Keratinocyte (primary cell): Measurements from ENCODE around the gene GALNT14. TPM values are rescaled to one million over a fixed set of nuclear protein-coding genes. Genes with fewer than 3 reads are reported as not detected.

Experiments
- DNase-seq: peaks from one replicate; pipeline ENCODE4 v3.0.0-alpha.2; 2011; ENCODE audit warnings: low read depth, missing footprints, low spot score
- FAIRE-seq: peaks from 2 replicates; lab custom pipeline; 2011; peaks lifted over from hg19 to GRCh38; lab: Jason Lieb, UNC
- H2AFZ ChIP-seq: 2 replicates; pipeline ENCODE4 v1.6.0; 2012; ENCODE audit warnings: low read length, control low read depth, inconsistent platforms; ENCODE audit not compliant: control insufficient read depth
- H3K27ac ChIP-seq: 2 replicates; pipeline ENCODE4 v1.5.1; 2011; ENCODE audit warnings: low read length; ENCODE audit not compliant: control insufficient read depth, insufficient read depth
- H3K27me3 ChIP-seq: 3 replicates; pipeline ENCODE4 v1.6.0; 2011; ENCODE audit warnings: low read length; ENCODE audit not compliant: control insufficient read depth, insufficient read depth; ENCODE audit errors: extremely low read depth
- H3K36me3 ChIP-seq, 2 experiments: 2 replicates in 1 of 2; 3 replicates in 1 of 2; pipeline ENCODE4 v1.5.1; 2011; ENCODE audit warnings: low read length in 2 of 2, mild to moderate bottlenecking in 1 of 2; ENCODE audit not compliant: control insufficient read depth in 2 of 2, insufficient read depth in 2 of 2; ENCODE audit errors: extremely low read depth in 1 of 2
- H3K4me1 ChIP-seq: 3 replicates; pipeline ENCODE4 v1.5.1; 2011; ENCODE audit warnings: low read length; ENCODE audit not compliant: control insufficient read depth, insufficient read depth; ENCODE audit errors: extremely low read depth
- H3K4me2 ChIP-seq: 3 replicates; pipeline ENCODE4 v1.6.0; 2011; ENCODE audit warnings: low read depth, low read length; ENCODE audit not compliant: control insufficient read depth, insufficient read depth; ENCODE audit errors: extremely low read depth
- H3K4me3 ChIP-seq, 3 experiments: fragments of 200-600 bp in 1 of 3; sonication (generic) in 1 of 3; 2 replicates in 2 of 3; 3 replicates in 1 of 3; pipeline ENCODE4 v1.5.1; 2011 to 2016; ENCODE audit warnings: low read length in 3 of 3, mild to moderate bottlenecking in 3 of 3, control low read depth in 2 of 3, inconsistent platforms in 1 of 3, low read depth in 1 of 3, mixed read lengths in 1 of 3, mixed run types in 1 of 3, moderate library complexity in 1 of 3; ENCODE audit not compliant: control insufficient read depth in 2 of 3, insufficient read depth in 2 of 3; ENCODE audit errors: extremely low read depth in 1 of 3
- H3K79me2 ChIP-seq: 2 replicates; pipeline ENCODE4 v1.6.0; 2012; ENCODE audit warnings: low read length; ENCODE audit not compliant: control insufficient read depth, insufficient read depth
- H3K9ac ChIP-seq: 3 replicates; pipeline ENCODE4 v1.6.0; 2011; ENCODE audit warnings: low read length; ENCODE audit not compliant: control insufficient read depth, insufficient read depth; ENCODE audit errors: extremely low read depth
- H3K9me1 ChIP-seq: 3 replicates; pipeline ENCODE4 v1.6.0; 2011; ENCODE audit warnings: low read length; ENCODE audit not compliant: control insufficient read depth, insufficient read depth; ENCODE audit errors: extremely low read depth
- H3K9me3 ChIP-seq: 2 replicates; pipeline ENCODE4 v1.5.1; 2012; ENCODE audit warnings: low read depth, low read length; ENCODE audit not compliant: control insufficient read depth
- H4K20me1 ChIP-seq: 3 replicates; pipeline ENCODE4 v1.6.0; 2011; ENCODE audit warnings: low read length; ENCODE audit not compliant: control insufficient read depth, insufficient read depth; ENCODE audit errors: extremely low read depth
- CTCF ChIP-seq, 3 experiments: IDR thresholded peaks in 1 of 3; conservative IDR thresholded peaks in 1 of 3; optimal IDR thresholded peaks in 1 of 3; 2 replicates in 2 of 3; 3 replicates in 1 of 3; pipeline versions ENCODE3 to v1.5.1; 2011; ENCODE audit warnings: low read length in 3 of 3, mild to moderate bottlenecking in 3 of 3, moderate library complexity in 2 of 3, control low read depth in 1 of 3, inconsistent platforms in 1 of 3; ENCODE audit not compliant: insufficient read depth in 2 of 3; ENCODE audit errors: extremely low read depth in 1 of 3
- EZH2 ChIP-seq: IDR thresholded peaks from one replicate; pipeline ENCODE4 v1.6.1; 2012; ENCODE audit warnings: inconsistent platforms, mild to moderate bottlenecking, low read length, moderate library complexity
- dilution Hi-C: fragments of 300-500 bp; cut with MboI; formaldehyde crosslinking; loops from one replicate; pipeline ENCODE4 v1.7.0; 2020; ENCODE audit warnings: low sequenced_read_pairs; ENCODE audit not compliant: extremely low pct_ligation_motif_present
- polyA plus RNA-seq, 5 experiments: library from polyadenylated mRNA; depleted of rRNA in 3 of 5; stranded (reverse) in 3 of 5; stranded (forward) in 1 of 5; unstranded in 1 of 5; fragments of >200 nt; gene quantifications; 1 replicate in 1 of 5; 2 replicates in 3 of 5; 3 replicates in 1 of 5; pipeline versions ENCODE4 v1.2.1 to v1.2.3, GENCODE V29; 2011 to 2012; ENCODE audit warnings: missing spikeins in 2 of 5, low read depth in 1 of 5, low replicate concordance in 1 of 5

The GALNT14 gene
- polyA plus RNA-seq, 1 donor (not counting 4 experiments of a cell fraction or from before 2014, with no cell fraction given): 27.4 TPM

- dilution Hi-C loops: no loop called here
- H3K4me1 ChIP-seq: peaks cover 16% of the 10 kb centered on the region
- TF ChIP-seq EZH2 (no peak), CTCF (optimal IDR thresholded peaks at IDR 0.05 in 1 of 3, IDR thresholded peaks at IDR 0.05 in 1 of 3, conservative IDR thresholded peaks at IDR 0.05 in 1 of 3; ENCODE audit: extremely low read depth in 1 of 3, insufficient read depth in 2 of 3, low read length in 3 of 3) (no peak)
Measured at GRCh38 chr2:31136732-31137131, 1.5 kb downstream of the GALNT14 start.

GRCh38 chr2:31136000-31136399, 2.2 kb downstream of the GALNT14 start:
- H3K4me3 ChIP-seq: no peak overlapping the region

More at GRCh38 chr2:31136732-31137131, 1.5 kb downstream of the GALNT14 start:
- H4K20me1 ChIP-seq: no peaks in the 10 kb centered on the region
- DNase-seq: no peak
- no peaks in the 10 kb centered on the region for H3K9me1 ChIP-seq
- H3K27me3 ChIP-seq: no peaks in the 10 kb centered on the region
- peaks cover 29% of the 10 kb centered on the region for H3K79me2 ChIP-seq
- H2AFZ ChIP-seq: no peak overlapping the region
- peak overlapping the region; percentile 78 for H3K9ac ChIP-seq
- FAIRE-seq: peak; percentile 43
- no peaks in the 10 kb centered on the region for H3K36me3 ChIP-seq
- no peak overlapping the region for H3K27ac ChIP-seq
- H3K4me2 ChIP-seq: peak overlapping the region; percentile 61
- peak overlapping the region; percentile 59 to 82 (median 65) for H3K4me3 ChIP-seq
- H3K9me3 ChIP-seq: no peaks in the 10 kb centered on the region

More at GRCh38 chr2:31136000-31136399, 2.2 kb downstream of the GALNT14 start:
- Histone ChIP-seq H3K36me3 (no peaks in the 10 kb centered on the region), H3K27ac (no peak overlapping the region), H3K4me2 (peak overlapping the region; percentile 61), H3K79me2 (peaks cover 32% of the 10 kb centered on the region), H3K27me3 (no peaks in the 10 kb centered on the region), H4K20me1 (no peaks in the 10 kb centered on the region), H2AFZ (no peak overlapping the region), H3K4me1 (peaks cover 16% of the 10 kb centered on the region), H3K9ac (no peak overlapping the region), H3K9me3 (no peaks in the 10 kb centered on the region), H3K9me1 (no peaks in the 10 kb centered on the region)
- no peak for DNase-seq
- TF ChIP-seq CTCF (optimal IDR thresholded peaks at IDR 0.05 in 1 of 3, IDR thresholded peaks at IDR 0.05 in 1 of 3, conservative IDR thresholded peaks at IDR 0.05 in 1 of 3; ENCODE audit: extremely low read depth in 1 of 3, insufficient read depth in 2 of 3, low read length in 3 of 3) (no peak), EZH2 (no peak)
- dilution Hi-C loops: no loop called here
- peak; percentile 78 for FAIRE-seq
